Activated gamma-delta T cell treated with anti-CD3 and anti-CD28 coated beads, Interleukin-2, amount 50 U/mL, for 16 hours (primary cell): Measurements from ENCODE around the gene LMX1B.
"Not testable (repeated sequence)": the region's sequence is repeated elsewhere in the genome, so short reads cannot be mapped to it uniquely, and the experiment has no call there.

Experiments
- DNase-seq: peaks from one replicate; pipeline ENCODE4 v3.0.0-alpha.2; 2020; ENCODE audit warnings: low read depth

LMX1B gene

DNA sequence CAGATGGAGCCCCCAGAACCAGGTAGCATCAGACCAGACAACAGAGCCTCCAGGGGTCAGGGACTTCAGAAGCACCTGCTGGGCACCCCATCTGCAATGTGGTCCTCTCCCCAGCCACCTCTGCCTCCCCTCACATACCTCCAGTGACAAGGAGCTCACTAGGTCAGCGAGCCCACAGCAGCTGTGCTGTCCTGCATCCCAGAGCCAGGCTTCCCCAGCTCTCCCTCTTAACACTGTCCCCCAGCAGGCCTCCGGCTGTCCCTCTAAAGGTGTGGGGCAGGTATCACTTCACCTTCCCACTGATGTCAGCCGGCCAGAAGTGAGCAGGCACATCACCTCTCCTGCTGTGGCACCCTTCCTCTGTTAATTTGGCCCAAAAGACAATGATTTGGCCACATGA, 83.6 kb downstream of the LMX1B start:
- DNase-seq, result no peak

DNA sequence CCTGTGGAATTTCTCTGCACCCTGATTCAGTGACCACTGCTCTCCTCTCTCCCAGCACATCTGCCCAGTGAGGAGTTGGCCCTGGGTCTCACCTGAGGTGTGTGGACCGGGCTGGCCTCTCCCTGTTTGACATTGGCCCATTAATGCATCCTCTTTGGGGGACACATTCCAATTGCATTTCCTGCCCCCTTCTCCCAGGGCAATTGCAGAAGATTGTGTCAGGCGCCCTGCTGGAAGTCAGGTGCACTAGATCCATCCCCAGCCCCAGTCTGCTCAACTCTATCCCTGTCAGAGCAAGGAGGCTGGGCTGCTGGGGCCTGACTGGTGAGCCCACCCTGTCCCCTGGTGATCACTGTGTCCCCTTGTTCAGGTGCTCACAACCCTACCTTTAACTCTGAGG, 84.5 kb downstream of the LMX1B start:
- no peak for DNase-seq

GRCh38 chr9:126698756-126699155, 85.0 kb downstream of the LMX1B start:
- DNase-seq, result no peak

- no peak for DNase-seq
Observed at GRCh38 chr9:126699401-126699881, 85.7 kb downstream of the LMX1B start.

DNA sequence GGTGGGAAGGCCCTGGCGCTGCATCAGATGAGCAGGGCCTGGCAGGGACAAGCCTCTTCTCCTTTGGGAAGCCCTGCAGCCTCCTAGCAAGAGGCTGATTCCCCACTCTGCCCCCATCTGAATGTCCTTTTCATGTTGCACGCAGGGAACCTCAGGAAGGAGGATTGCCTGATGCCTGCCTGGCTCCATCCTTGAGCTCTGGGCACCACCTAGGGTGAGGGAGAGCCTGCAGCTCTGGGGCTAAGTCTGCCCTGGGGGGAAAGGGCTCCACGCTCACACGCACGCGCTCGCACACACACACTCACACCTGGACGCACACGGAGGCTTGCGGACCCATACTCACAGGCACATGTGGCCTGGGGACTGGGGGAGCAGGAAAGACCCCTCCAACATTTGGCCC, 86.6 kb downstream of the LMX1B start:
- DNase-seq, result no peak

DNA sequence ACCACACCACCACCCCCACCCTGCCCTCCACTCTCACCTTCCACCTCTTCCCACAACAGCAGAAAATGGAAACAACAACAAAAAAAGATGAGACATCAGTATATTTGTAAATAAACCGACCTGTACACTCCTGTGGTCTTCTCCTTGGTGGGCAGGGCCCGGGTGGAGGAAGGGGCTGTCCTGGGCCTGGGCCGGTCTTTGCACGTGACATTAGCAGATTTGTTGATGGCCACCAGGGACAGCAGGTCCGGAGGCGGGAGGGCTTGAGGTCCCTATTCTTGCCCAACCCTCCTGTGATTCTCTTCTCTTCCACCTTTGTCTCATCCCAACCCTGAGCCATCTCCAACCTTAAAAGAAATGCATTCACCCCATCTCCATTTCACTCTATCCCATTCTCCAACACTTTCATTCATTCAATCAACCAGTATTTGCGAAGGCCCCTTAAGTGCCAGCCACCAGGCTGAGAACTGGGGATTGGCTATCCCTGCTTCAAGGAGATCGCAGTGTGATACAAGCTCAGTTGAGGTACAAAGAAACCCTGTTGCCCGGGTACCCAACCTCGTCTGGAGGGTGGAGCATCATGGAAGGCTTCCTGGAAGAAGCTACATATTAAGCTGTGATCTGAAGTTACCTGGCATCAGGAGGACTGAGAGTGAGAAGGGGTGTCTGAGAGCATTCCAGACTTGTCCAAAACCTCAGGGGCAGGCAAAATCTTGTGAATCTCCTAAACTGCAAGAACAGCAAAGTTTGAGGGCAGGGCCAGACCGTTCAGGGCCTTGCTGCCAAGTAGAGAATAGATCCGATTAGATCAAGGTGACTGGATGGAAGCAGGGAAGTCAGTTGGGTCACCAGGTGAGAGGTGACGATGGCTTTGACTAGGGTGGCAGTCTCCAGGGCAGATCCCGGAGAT, 87.4 kb downstream of the LMX1B start:
- no peak for DNase-seq

DNA sequence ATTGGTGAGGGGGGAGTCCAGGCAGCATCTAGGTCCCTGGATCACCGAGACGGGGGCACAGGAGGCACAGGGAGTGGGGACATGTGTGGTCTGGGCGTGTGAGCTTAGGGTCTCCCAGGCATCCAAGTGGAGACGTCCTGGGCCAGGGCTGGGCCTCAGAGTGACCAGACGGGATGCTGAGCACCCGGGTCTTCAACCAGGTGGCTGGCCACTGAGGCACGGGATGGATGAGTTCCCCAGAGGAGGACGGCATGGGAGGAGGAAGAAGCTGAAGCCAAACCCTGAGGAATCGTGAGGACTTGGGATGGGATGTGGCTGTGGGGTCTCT, 88.0 kb downstream of the LMX1B start:
- no peak for DNase-seq

DNA sequence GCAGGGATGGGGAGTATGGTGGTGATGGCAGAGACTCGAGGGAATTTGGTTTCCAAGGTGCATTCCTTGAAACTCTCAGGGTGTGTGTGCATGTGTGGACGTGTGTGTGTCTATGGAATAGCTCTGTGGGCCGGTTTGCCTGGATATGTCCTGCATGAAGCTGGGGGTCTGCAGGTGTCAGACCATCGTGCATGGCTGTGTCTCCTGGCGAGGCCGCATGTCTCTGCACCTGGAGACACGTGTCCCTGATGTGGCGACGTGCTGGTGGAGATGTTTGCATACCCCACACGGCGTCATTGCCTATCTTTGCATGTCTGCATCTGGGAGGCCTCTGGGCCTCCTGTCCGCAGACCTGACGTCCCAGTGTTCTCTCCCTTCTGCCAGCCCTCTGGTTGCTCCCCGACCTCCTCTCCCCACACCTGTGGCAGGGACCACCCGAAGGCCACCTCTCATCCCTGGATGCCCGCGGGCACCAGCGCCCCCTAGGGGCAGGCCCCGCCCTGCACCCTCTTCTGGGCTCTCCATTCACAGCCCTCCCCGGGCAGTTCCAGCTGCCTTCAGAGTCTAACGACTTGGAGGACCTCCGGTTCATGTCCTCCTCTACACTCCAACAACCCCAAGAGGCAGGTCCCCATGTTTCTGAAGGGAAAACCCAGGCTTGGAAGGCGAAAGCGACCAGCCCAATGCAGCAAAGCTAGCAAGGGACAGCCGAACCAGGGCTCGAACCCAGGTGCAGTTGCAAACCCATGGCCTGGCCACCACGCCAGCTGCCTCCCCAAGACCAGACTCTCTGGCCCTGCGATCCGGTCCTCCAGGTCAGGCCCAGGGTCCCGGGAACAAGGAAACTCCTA, 88.6 kb downstream of the LMX1B start:
- DNase-seq, result no peak

DNA sequence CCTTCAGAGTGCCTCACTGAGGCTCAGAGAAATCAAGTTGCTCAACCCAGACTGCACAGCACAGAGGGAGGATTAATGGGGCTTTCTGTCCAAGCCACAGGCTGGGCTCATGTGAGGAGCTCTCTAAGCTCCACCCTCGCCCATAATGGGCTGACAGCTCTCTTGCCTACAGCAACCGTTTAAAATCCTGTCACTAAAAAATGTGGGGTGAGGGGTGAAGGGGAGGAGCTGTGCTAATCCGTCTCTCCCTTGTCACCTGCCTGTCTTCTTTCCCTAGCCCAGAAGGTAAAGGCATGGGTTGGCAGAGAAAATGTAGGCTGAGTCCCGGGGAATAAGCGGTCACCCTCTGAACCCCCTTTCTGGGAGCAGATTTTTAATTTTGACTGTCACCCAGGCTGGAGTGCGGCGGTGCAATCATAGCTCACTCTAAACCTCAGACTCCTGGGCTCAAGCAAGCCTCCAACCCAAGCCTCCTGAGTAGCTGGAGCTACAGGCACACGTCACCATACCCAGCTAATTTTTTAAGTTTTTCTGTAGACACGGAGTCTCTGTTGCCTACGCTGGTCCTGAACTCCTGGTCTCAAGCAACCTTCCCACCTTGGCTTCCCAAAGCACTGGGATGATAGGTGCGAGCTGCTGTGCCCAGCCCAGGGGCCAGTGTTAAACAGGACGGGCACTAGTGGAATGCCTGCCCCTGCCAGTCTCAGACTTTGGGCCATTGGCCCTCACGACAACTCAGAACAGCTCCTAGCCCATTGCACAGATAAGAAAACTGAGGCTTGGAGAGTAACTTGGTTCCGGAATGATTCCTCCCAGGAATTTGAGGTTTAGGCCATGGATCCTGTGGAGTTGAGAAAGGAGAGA, 89.5 kb downstream of the LMX1B start:
- DNase-seq, result no peak

DNA sequence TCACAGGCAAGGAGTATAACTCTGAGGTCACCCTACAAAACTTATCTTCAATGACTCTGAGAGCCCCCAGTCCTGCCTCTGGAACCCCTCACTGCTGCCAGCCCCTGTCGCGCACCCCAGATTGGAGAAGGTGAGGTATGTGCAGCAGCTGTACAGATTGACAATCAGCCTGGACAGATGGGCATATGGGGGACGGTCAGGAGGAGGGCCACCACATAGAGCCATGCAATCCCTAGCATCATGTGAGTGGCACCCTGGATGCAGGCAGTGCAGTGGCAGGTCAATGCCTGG, 90.1 kb downstream of the LMX1B start:
- no peak for DNase-seq

GRCh38 chr9:126704157-126704891, 90.6 kb downstream of the LMX1B start:
- DNase-seq, result no peak

GRCh38 chr9:126704892-126705766, 91.4 kb downstream of the LMX1B start:
- DNase-seq, result peak; percentile 79

DNA sequence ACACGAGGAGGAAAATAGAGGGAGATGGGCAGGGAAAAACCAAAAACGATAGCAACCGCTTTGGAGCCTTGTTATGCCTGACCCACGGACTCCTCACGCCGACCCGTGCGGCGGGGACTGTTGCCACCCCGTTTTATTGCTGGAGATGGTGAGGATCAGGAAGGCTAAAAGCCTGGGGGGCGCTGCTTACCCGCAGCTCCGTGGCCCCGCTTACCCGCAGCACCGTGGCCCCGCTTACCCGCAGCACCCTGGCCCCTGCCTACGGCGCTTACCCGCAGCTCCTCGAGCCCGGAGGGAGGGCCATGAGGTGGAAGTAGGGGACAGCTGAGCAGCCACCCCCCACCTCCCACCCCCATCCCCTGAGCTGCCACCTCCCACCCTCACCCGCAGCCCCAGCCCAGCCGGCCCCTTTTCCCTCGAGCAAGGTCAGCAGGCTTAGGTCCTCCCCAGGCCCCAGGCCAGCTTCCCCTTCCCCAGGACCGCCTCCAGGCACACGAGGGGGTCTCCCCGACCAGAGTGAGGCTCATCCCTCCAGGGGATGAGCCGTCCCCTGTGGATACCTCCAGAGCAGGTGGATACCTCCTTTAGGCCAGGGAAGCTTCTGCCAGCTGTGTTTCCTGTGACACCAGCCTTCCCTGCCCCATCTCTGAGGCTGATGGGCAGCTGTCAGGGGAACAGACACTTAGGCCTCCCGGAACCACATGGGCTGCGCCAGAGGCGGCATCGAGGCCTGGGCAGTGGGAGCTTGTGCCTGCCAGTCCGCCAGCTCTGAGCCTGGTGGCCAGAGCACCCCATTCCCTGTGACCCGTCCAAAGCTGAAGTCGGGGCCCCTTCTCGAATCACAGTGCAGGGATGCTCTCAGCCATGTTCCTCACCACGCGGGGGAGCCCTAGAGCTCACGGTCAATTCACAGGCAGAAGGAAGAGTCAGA, 92.3 kb downstream of the LMX1B start:
- peak; percentile 56 for DNase-seq

DNA sequence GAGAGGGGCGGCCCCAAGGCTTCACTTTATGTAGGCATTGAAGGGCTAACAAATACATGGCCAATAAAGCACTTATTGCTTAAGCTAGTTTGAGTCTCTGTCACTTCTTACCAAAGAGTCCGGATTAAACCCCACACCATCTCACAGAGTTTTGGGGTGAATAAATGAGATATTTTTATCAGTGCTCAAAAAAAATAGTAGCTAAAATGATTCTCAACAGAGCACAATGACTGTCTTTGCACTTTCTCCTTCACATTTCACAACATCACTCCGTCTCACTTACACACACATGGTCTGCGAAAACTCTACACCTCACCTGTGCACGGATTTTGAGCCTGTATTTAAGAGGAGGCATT, 92.9 kb downstream of the LMX1B start:
- DNase-seq, result no peak

- no peak for DNase-seq
Observed at GRCh38 chr9:126707083-126707482, 93.4 kb downstream of the LMX1B start.

DNA sequence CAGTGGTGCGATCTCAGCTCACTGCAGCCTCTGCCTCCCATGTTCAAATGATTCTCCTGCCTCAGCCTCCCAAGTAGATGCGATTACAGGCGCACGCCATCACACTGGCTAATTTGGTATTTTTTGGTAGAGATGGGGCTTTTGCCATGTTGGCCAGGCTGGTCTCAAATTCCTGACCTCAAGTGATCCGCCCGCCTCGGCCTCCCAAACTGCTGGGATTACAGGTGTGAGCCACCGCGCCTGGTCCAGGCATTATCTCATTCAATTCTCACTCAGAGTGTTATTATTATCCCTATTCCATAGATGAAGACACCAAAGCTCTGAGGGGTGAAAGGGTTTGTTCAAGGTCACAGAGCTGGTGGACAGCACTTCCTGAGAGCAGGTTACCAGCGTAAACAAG, 94.0 kb downstream of the LMX1B start:
- DNase-seq, result not testable (repeated sequence)

DNA sequence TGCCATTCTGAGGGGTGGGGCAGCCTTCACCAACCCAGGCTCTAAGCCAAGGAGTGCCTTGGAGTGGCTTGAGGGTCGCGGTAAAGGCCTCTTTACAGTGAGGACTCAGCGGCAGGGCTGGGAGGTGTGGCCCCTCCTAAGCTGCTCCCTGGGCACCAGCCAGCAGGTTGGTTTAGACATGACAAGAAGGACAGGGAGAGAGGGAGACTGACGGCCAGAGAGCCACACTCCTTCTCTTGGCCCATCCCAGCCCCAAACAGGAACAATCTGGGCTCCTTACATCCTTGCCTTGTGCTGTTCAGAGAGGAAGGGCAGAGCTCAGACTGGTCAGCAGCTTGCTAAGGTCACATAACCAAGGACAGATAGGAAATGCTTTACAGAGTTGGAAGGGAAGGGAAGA, 94.5 kb downstream of the LMX1B start:
- DNase-seq, result no peak

- no peak for DNase-seq
Observed at GRCh38 chr9:126709241-126709640, 95.5 kb downstream of the LMX1B start.

DNA sequence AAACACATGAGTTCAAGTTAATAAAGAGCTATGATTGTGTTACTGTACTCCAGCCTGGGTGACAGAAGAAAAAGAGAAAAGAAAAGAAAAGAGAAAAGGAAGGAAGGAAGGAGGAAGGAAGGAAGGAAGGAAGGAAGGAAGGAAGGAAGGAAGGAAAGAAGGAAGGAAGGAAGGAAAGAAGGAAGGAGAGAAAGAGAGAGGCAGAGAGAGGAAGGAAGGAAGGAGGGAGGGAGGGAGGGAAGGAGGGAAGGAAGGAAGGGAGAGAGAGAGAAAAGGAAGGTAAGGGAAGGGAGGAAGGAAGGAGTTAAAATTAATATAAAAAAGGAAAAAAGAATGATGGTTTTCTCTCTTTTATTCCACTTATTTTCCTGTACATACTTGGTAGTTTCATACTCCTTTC, 101.7 kb downstream of the LMX1B start:
- DNase-seq, result no peak

DNA sequence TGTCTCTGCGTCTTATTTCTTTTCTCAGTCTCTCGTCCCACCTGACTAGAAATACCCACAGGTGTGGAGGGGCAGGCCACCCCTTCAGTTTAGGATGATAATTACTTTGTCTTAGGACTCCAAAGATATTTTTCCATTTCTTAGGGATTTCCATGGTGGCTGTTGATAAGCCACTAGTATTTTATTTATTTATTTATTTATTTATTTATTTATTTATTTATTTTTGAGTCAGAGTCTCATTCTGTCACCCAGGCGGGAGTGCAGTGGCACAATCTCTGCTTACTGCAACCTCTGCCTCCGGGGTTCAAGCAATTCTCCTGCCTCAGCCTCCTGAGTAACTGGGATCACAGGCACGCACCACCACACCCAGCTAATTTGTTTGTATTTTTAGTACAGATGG, 103.7 kb downstream of the LMX1B start:
- DNase-seq, result not testable (repeated sequence)
